GM21619 (cell line): ENCODE results near the gene DPYD.

ENCODE experiments used
- ATAC-seq: cut with Tn5 transposase; IDR thresholded peaks from one replicate; pipeline ENCODE4 v1.9.1; 2021; ENCODE audit not compliant: unreplicated experiment

Gene DPYD

DNA sequence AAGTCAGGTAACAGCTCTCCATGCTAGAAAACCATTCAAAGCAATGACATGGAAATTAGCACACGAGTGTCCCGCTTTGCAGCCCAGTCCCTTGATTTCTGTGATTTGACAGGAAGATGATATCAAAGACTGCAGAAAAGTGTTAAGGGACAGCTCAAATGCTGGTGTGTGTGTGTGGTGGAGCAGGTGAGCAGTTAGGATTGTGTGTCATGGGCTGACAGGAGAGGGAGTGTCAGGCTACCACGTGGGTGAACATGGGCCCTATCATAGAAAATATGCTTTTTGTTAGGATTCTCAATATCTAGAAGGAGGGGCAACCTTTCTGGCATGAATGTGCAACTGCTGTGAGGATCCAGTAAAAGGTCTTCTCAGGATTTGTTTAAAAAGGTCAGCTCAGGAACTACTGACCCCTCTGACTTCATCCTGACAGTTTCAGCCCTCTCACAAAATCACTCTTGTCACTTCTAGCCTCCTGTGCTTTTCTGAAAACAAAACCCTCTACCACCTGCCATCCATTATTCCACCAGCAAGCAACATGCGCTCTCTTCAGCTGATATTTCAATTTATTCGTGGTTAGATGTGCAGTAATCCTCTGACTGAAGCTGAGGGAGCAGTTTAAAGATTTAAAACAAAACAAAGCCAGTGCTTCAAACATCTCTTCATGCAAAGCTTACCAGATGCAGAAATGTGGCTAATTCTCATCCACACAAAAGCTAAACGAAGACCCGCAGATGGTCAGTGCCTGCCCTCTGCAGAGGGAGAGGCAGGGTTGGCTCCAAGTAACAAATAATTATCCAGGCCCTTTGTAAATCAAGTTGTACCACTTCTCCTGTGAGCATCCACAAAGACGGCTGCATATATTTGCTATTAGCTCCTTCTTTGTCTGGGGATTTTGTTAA lies 801.3 kb downstream of the DPYD start:
- ATAC-seq: no peak

DNA sequence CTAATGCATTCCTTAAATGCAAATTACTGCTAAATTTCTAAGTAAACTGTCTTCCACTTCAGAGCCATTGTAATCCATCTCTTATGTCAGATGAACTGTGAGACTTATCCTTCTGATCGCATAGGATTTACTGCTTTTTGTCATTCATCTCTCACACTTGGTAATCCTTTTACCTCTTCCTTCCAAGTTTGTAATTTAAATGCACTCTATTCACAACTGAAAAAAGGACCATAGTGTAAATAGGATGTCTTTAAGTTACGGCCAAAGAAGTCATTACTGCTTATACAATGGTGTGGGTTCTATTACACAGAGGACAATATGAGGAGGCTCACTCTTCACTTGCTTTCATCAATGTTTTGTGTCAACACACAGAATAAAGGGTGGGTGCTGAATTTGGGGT lies 806.0 kb downstream of the DPYD start:
- no peak for ATAC-seq

DNA sequence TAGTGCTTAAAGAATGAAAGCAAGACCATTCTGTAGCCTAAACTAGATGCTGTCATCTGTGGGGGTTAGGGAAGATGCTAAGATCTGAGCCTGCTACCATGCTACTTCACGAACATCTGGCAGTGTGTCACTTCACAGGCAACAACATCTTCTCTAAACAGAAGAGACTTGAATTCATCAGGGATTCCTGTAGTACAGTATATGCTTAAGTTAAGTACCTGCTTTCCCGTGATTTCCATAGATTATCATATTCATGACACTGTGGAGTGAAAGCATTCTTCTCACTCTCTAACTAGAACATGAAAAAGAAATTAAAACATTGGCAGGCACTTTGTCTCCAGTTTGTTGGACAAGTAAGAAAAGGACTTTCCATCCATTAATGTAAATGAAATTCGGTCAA lies 808.4 kb downstream of the DPYD start:
- no peak for ATAC-seq

DNA sequence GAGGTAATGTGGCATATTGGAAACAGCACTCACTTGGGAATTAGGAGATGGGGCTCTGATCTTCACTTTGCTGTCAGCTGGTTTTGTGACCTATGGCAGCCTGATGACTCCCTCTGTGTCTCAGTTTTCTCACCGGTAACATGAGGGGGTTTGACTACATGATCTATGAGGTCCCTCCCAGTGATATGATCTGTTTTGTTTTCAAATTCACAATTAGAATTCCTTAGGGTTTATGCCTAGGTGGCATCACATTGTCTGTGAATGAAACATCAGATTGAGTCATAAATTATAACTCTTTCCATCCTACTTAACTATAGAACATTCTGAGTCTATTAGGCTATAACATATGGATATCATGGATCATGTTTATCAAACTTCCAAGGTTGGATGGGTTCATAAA lies 812.7 kb downstream of the DPYD start:
- ATAC-seq: no peak

DNA sequence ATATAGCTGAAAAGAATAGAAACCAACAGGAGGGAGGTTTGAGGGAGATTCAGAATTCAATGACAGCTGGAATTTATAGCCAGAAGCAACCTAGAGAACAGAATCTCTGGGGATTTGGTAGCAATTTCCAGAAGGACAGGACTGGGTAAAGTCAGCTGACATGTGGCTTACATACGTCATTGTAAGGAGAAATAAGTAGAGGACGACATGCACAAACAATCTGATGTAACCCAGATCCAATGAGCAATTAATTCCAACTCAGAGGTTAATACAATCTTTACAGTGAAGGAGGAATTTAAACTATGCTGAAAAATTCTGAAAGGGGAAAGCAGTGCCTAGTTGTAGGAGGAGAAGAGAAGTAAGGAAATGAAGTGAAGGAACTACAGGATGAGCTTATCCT lies 815.3 kb downstream of the DPYD start:
- no peak for ATAC-seq

DNA sequence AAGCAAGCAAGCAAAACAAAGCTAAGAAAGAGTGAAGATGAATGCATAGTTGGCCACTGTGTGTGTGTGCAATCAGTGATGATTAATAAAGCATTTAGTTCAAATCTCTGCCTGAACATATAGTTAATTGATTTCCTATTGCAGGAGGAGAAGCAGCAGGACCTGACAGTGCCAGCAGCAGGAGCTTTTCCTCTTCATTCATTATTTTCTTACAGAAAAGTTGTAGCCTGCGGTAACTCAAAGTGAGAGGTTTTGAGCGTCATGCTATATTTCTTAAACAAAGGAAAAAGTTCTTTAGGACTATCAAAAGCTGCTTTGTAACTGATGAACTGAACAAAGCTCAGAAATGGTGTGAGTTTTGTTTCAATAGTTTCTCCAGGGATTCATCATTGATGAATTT lies 819.3 kb downstream of the DPYD start:
- no peak for ATAC-seq

DNA sequence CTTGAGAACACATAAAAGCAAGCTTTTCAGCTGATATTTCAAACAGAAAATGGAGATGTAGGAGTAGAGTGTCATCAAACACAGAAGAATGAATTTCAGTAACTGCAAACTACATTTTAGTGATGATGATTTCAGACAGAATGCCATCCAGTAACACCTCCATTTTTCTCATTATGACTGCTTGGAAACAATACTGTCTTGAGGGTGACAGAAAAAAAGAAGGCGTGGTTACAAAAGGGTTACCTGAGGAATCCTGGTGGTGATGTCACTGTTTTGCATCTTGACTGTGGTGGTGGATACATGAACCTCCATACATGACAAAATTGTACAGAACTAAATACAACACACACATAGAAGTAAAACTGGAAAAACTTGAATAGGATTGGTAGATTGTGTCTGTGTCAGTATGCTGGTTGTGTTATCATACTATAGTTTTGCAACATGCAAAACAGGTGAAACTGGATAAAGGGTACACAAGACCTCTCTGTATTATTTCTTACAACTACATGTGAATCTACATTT lies 823.4 kb downstream of the DPYD start:
- no peak for ATAC-seq

DNA sequence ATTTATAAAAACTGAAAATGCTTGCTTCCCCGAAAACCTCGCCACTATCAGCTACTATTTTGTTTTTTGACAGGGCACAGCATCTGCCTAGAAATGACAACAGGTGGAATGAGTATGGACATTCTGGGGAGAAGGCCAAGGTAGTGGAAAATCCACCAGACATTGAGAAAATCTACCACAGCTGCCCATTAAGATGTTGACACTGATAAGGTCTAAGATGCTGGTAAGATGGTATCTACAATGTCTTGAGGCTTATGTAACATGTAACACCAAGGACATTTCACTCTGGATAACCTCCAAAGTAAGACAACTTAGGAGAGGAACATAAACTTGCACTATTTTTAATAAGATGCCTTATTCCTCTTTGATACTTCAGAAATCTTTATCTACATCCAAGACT lies 825.1 kb downstream of the DPYD start:
- ATAC-seq: no peak

DNA sequence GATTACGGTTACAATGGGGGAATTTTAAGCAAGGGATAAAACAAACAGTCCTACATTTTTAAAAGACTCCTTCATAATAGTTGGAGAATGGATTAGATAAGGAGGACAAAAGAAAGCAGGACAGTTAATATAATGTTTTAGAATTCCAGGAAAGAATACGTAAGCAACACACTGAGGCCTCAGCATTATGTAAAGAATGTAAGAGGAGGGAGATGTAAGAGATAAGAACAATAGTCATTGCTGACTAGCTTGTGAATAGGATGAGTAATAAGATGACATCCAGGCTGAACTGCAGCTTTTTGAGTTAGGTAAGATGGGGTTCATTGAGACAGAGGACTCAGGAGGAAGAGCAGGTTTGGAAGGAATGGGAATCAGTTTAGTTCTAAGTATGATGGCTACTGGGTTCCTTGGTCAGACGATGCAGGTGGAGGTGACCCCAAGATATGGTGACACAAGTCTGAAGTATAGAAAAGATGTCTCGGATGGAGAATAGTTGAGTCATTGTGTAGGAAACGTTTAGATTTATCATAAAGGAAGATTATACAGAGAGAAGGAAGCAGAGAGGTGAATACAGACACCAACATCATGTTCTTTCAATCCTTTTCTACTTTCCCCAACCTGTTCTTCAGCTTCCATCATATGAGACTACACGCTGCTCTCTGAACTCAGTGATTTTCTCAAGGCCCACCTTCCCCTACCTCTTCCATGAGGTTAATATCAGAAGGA lies 826.4 kb downstream of the DPYD start:
- no peak for ATAC-seq

DNA sequence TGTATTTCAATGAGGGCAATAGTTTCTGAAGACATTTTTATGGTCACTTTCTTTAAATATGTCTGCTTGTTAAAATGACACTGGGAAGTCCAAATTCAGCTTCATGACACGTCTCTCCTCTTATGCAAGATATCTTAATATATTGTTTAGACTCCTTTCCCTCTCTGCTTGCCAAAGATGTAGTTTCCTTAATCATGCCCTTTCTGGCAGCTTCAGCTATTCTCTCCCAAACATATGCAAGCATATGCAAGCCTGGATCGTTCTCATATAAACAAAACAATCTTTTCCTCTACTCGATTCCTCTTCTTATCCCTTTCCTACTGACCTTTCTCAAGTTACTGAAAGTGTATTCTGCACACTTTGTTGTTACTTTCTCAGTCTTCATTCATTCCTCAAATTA lies 827.1 kb downstream of the DPYD start:
- ATAC-seq: no peak

DNA sequence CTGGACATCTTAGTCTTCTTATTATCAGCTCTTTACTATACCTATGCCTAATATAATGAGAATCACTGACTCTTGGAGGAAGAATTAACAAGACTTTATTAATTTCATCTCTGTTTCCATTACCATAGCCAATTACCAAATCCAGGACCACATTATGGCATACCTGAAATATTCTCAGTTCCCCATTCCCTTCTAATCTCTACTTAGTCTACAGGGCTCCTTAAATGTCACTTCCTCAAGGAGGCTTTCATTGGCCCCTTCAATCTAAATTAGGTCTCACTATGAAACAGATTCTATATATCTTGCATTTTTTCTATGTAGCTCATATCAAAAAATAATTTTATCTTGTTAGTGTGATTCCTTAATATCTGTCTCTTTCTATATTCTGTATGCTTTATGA lies 828.0 kb downstream of the DPYD start:
- ATAC-seq: no peak

DNA sequence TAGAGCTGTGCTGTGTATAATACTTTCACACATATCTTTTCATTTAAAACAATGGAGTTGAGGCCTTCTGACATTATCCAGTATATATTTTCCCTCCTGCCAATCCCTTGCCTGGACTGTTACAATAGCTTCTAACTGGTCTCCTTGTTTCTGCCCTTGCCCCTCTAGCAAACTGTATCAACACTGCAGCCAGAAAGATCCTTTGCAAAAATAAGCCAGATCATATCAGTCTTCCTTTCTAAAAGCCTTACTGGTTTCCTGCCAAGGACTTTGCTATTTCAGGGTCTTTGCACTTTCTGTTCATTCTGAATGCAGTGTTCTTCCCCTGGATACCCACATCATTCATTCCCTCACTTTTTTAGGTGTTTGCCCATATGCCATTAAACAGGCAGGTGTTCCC lies 829.2 kb downstream of the DPYD start:
- ATAC-seq: no peak

DNA sequence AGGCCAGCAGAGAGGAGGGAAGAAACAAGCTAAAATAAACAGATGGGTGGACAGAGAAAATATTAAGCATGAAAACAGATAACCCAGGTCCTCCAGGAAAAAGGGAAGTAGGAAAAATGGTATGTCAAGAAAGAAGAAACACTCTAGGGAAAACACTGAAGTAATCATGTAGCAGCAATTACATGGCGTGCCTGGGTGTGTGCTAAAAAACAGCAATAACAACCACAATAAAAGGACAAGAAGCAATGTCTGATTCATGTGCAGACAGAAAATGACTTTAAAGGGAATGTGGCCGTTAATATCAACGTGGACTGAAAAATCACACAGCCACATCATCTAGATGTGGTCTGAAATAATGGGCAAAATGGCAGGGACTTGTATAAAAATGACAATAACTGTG lies 829.6 kb downstream of the DPYD start:
- ATAC-seq: no peak

DNA sequence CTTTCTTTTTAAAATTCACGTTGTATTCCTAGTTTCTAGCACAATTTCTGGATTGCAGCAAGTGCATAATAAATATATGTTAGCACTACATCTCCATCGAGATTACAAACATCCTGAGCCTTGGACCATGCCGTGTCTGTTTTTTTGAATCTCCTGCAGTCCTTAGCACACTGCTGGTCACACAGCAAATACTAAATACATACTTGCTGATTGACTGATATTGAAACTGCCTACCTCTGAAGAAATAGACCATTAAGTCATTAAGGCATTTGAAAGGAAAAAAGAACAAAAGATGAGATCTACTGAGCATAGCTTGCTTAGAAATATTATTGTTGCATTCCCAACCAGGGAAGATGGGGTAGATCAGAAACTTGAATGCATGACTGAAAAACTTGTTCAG lies 830.1 kb downstream of the DPYD start:
- no peak for ATAC-seq

DNA sequence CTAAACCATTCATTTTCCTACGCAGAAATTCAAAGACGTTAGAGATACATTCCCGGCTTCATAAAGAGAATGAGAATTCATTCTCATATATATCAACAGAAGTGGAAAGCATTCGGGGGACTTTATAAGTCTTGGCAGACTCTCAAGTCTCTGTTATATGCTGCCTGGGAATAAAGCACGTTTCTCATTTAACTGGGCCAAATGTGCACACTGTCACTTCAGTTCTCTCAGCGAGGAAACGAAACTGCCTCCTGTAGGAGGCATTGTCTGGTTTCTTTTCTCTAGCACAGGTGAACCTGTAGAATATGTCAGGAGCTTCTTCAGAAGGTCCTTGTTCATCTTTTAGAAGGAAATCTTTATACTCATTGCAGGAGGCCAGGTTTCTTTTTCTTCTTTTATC lies 831.7 kb downstream of the DPYD start:
- ATAC-seq: no peak

DNA sequence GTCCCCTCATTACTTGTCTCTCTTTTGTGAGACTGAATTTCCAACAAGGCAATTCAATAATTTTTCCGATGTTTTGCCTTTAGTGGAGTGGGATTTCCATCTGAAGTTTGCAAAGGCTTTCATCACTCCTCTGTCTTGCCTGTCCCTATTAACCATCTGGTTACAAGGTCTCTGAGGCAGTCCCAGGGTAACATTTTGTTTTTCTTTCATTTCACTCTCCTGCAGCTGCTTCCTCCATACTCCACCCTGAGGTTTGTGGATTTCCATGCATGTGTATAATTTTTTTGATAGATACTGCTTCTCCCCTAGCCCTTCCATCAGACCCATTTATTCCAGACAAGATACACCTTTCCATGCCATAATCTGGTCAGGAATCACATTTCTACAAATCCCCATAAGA lies 832.4 kb downstream of the DPYD start:
- no peak for ATAC-seq

DNA sequence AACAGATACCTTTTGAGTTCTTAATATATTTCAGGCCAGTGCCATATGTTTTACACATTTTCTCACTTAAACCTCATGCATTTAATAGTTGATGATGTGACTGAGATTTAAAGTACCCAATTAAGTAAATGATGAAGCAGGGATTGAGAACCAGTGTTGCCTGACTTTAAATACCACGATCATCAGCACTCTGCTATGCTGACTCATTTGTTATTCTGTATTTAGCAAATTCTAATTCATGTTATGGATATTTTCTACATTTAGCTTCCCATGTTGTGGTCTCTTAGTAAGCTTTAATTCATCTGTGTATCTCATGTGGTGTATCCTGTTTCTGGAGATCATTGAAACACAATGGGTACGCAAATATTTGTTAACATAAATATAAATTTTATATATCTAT lies 836.3 kb downstream of the DPYD start:
- no peak for ATAC-seq

DNA sequence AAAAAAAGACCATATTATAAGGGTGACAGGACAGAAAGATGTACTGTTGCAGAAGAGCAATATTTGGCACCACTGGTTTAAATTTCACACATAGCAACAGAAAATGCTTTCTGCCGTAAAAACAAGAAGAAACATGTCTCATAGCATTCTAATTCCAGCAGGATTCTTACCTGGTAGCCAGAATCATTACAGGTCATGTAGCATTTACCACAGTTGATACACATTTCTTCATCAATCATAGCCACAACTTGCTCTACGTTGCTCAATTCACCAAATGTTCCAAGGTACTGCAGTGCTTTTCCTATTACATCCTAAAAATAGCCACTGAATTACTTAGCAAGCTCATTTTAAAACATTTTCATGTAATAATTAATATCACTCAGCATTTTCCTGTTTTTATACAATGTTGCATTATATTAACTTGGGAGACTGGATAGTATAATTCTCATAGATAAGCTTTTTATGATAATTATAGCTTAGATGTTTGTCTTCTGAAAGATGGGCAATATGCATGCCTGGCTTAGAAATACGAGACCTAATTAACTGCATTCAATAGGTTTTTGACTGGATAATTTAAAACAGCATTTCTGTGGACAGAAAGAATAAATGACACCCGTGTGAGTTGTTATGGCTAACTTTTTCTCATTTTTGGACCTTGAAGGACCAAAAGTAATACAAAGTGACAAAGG lies 838.5 kb downstream of the DPYD start:
- ATAC-seq: no peak

DNA sequence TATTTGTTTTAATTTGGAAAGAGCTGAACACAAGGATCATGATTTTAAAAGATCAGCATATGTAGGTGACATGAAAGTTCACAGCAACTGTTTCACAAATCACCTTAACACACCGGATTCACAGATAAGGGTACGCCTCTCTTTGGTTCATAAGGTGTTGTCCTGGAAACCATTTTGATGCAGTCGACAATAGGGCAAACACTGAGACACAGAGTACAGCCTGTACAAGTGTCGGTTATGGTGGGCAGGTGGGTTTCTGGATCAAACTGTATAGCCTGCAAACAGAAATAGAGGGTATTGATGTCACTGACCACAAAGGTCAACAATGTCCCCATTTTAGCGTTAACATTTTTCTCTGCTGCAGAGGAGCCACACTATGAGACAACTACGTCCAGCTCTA lies 842.0 kb downstream of the DPYD start:
- no peak for ATAC-seq

DNA sequence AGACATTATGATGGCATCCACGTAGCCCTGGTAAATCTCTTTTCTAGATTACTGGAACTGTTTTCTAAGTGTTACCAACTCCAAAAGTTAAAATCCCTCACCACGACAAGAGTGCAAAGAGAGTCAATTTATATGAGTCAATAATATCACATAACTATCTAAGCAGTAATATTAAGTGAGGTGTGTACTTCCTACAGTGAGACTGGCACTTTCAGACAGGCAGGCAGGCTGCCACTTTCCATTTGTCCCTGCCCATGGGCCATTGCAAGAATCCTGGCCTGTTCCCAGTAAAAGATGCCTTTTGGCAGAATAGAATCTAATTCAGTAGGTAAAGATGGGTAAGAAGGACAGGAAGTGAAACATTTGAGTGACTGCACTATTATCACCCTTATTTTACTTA lies 843.6 kb downstream of the DPYD start:
- ATAC-seq: no peak

DNA sequence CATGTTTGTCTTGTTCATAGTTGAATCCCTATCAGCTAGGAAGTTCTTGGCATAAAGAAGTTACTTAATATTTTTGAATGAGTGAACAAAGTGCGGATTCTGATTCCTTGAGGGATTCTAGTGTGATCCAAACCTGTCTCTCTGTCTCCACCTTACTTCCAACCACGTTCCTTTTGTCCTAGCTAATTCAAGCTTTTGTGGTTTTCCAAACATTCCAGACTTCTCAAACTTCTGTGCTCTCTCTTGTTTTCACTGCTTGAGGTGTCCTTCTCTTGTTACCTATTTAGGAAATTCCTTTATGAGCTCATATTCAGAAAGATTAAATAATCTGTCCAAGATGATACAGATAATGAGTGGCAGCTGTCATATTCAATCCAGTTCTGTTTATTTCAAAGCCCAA lies 846.1 kb downstream of the DPYD start:
- ATAC-seq: no peak

DNA sequence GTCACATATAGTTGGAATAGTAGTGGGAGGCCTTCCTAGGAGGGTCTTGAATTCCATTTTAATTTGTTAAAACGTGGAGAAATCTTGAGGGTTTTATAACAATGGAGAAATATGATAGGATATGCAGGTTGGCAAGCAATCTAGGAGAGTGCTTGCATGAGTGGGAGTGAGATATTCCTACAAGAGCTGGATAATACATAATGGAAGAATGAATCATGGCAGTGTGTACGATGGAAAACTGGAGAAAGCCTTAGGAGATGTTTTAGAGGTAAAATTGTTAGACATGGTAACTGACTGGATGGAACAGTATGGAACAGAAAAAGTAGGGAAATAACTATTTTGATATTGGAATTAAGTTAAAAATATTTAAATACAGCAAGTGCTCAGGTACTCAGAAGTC lies 846.9 kb downstream of the DPYD start:
- ATAC-seq: no peak
